ENCODE results near the gene SCAI.

DNA sequence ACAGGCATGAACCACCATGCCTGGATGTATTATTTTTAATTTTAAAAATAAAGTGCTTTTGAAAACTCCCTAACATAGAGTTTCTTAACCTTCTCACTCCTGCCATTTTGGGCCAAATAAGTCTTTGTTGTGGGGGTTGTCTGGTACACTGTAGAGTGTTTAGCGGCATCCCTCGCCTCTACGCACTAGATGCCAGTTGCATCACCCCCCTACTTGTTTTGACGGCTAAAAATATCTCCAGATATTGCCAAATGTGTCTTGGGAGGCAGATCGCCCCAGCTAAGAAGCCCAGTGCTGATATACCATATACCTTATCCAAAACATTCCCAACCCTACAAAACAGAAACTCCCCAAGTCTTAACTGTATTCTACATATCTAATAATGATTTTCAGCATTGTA is 54.6 kb downstream of the SCAI start:
- TF ChIP-seq, protein P1, sequence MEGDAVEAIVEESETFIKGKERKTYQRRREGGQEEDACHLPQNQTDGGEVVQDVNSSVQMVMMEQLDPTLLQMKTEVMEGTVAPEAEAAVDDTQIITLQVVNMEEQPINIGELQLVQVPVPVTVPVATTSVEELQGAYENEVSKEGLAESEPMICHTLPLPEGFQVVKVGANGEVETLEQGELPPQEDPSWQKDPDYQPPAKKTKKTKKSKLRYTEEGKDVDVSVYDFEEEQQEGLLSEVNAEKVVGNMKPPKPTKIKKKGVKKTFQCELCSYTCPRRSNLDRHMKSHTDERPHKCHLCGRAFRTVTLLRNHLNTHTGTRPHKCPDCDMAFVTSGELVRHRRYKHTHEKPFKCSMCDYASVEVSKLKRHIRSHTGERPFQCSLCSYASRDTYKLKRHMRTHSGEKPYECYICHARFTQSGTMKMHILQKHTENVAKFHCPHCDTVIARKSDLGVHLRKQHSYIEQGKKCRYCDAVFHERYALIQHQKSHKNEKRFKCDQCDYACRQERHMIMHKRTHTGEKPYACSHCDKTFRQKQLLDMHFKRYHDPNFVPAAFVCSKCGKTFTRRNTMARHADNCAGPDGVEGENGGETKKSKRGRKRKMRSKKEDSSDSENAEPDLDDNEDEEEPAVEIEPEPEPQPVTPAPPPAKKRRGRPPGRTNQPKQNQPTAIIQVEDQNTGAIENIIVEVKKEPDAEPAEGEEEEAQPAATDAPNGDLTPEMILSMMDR (IDR thresholded peaks at IDR 0.05), result no peak
- no peak for TF ChIP-seq ZFX (IDR thresholded peaks at IDR 0.05; ENCODE audit: borderline replicate concordance)

Measured in 22Rv1 (cell line).